Activated B cell treated with CpG ODN at 0.5 μM for 24 hours (primary cell): ENCODE measurements around the gene PMPCB. TPM values are rescaled to one million over a fixed set of nuclear protein-coding genes. Genes with fewer than 3 reads are reported as not detected.
A peak's percentile ranks its signal among the peaks of the same experiment; 100 is the strongest.
"Not testable (repeated sequence)": the region's sequence is repeated elsewhere in the genome, so short reads cannot be mapped to it uniquely, and the experiment has no call there.

ENCODE experiments used
- ATAC-seq: fragments of 200-7000 bp; cut with Tn5 transposase; one replicate; pipeline ENCODE4 v1.10.0; 2021; ENCODE audit warnings: low read depth, mild to moderate bottlenecking, moderate library complexity
- CTCF ChIA-PET: fragments of 350-600 bp; sonication (Branson Sonifier 250); formaldehyde crosslinking; loops from one replicate; lab custom pipeline; 2021; ENCODE audit warnings: antibody characterized with exemption; lab: Charles Lee
- POLR2A ChIA-PET: fragments of 350-600 bp; sonication (Branson Sonifier 250); formaldehyde crosslinking; loops from one replicate; lab custom pipeline; 2021; ENCODE audit warnings: antibody characterized with exemption; lab: Charles Lee
- DNase-seq: peaks from one replicate; pipeline ENCODE4 v3.0.0; 2022
- H3K27ac Mint-ChIP-seq: one replicate; pipeline ENCODE4 v1.8.0; 2020; ENCODE audit warnings: mixed read lengths
- H3K27me3 Mint-ChIP-seq: one replicate; pipeline ENCODE4 v1.8.0; 2021; ENCODE audit warnings: mixed read lengths
- H3K36me3 Mint-ChIP-seq: one replicate; pipeline ENCODE4 v1.8.0; 2021; ENCODE audit warnings: low read depth, mixed read lengths
- H3K4me1 Mint-ChIP-seq: one replicate; pipeline ENCODE4 v1.8.0; 2021; ENCODE audit warnings: mixed read lengths
- H3K4me3 Mint-ChIP-seq: one replicate; pipeline ENCODE4 v1.8.0; 2020; ENCODE audit warnings: mild to moderate bottlenecking, mixed read lengths
- H3K9me3 Mint-ChIP-seq: one replicate; pipeline ENCODE4 v1.8.0; 2020; ENCODE audit warnings: mixed read lengths
- CTCF ChIP-seq: fragments of 200-600 bp; IDR thresholded peaks from one replicate; pipeline ENCODE4 v1.8.0; 2022; ENCODE audit warnings: antibody characterized with exemption, mild to moderate bottlenecking
- intact Hi-C: fragments of 100-400 bp; cut with micrococcal nuclease; formaldehyde crosslinking; loops from one replicate; pipeline ENCODE4 v1.15.1; 2024
- total RNA-seq: library from RNA; stranded (reverse); gene quantifications from 2 replicates; pipeline ENCODE4 v1.2.3, GENCODE V29; 2022

The PMPCB gene
- total RNA-seq, 1 donor from 2014 or later, result 80.8 TPM

GRCh38 chr7:103282802-103283427 lies 14.3 kb upstream of the PMPCB start:
- H3K36me3 Mint-ChIP-seq, H3K27me3 Mint-ChIP-seq, ATAC-seq, H3K27ac Mint-ChIP-seq, H3K4me3 Mint-ChIP-seq, CTCF ChIA-PET, POLR2A ChIA-PET, H3K9me3 Mint-ChIP-seq, DNase-seq: not testable (repeated sequence)
- intact Hi-C loops, result loop anchor here (5.0 kb wide), 2 partner anchors 124 to 1634 kb away; no protein-coding TSS in a partner anchor
- peaks cover 19% of the 10 kb centered on the region for H3K4me1 Mint-ChIP-seq

GRCh38 chr7:103292122-103292521 lies 5.1 kb upstream of the PMPCB start:
- Mint-ChIP-seq H3K36me3 (no peaks in the 10 kb centered on the region), H3K4me1 (peaks cover 4% of the 10 kb centered on the region), H3K4me3 (no peak overlapping the region), H3K27me3 (peaks cover 8% of the 10 kb centered on the region), H3K27ac (no peak overlapping the region), H3K9me3 (no peaks in the 10 kb centered on the region)
- intact Hi-C loops, result no loop called here
- no peak for TF ChIP-seq CTCF
- ATAC-seq (no peak), DNase-seq (no peak)
- ChIA-PET POLR2A (interaction anchor here (0.7 kb wide), 1 partner anchor 1350 kb away, joined by 4 read pairs; no protein-coding TSS in a partner anchor), CTCF (no interaction called here)

GRCh38 chr7:103293526-103293925 lies 3.7 kb upstream of the PMPCB start:
- H3K4me3 Mint-ChIP-seq, result no peak overlapping the region
- POLR2A ChIA-PET, result no interaction called here
- peaks cover 15% of the 10 kb centered on the region for H3K4me1 Mint-ChIP-seq
- TF ChIP-seq CTCF, result no peak
- peaks cover 5% of the 10 kb centered on the region for H3K36me3 Mint-ChIP-seq
- H3K27ac Mint-ChIP-seq, result no peak overlapping the region
- no peaks in the 10 kb centered on the region for H3K9me3 Mint-ChIP-seq
- DNase-seq (no peak), ATAC-seq (no peak)
- H3K27me3 Mint-ChIP-seq, result peaks cover 8% of the 10 kb centered on the region
- intact Hi-C loops, result no loop called here
- CTCF ChIA-PET, result no interaction called here

- POLR2A ChIA-PET, result interaction anchor here (1.9 kb wide), 1 partner anchor 50 kb away, joined by 6 read pairs; the partner anchor contains the start of gene PSMC2
- H3K4me3 Mint-ChIP-seq, result peak overlapping the region; percentile 90
- no peaks in the 10 kb centered on the region for H3K9me3 Mint-ChIP-seq
- peaks cover 39% of the 10 kb centered on the region for H3K36me3 Mint-ChIP-seq
- H3K27me3 Mint-ChIP-seq, result no peaks in the 10 kb centered on the region
- peaks cover 24% of the 10 kb centered on the region for H3K4me1 Mint-ChIP-seq
- H3K27ac Mint-ChIP-seq, result peak overlapping the region; percentile 84
- DNase-seq (no peak), ATAC-seq (no peak)
- CTCF ChIA-PET, result no interaction called here
- TF ChIP-seq CTCF, result no peak
- intact Hi-C loops, result loop anchor here (1.0 to 5.0 kb wide), 9 partner anchors 18 to 1620 kb away; partner anchors contain the start of genes DNAJC2, FAM185A, FBXL13 and NAPEPLD
Observed at GRCh38 chr7:103297837-103298179, 573 bp downstream of the PMPCB start.

GRCh38 chr7:103299660-103300059 lies 2.4 kb downstream of the PMPCB start:
- no peaks in the 10 kb centered on the region for H3K27me3 Mint-ChIP-seq
- CTCF ChIA-PET, result no interaction called here
- H3K27ac Mint-ChIP-seq, result no peak overlapping the region
- ATAC-seq, result no peak
- TF ChIP-seq CTCF, result no peak
- peaks cover 25% of the 10 kb centered on the region for H3K4me1 Mint-ChIP-seq
- no peaks in the 10 kb centered on the region for H3K9me3 Mint-ChIP-seq
- POLR2A ChIA-PET, result no interaction called here
- intact Hi-C loops, result loop anchor here (5.0 kb wide), 3 partner anchors 227 to 908 kb away; partner anchors contain the start of genes FBXL13 and ORC5
- peaks cover 56% of the 10 kb centered on the region for H3K36me3 Mint-ChIP-seq
- no peak for DNase-seq
- no peak overlapping the region for H3K4me3 Mint-ChIP-seq
